Lung (tissue), 12 donors: ENCODE measurements around the gene TOR1B. TPM values are rescaled to one million over a fixed set of nuclear protein-coding genes. Genes with fewer than 3 reads are reported as not detected.

ENCODE experiments used
- ATAC-seq: fragments of 200-7000 bp; cut with Tn5 transposase; one replicate; pipeline ENCODE4 v1.9.1; 2020; ENCODE audit warnings: moderate number of reproducible peaks; ENCODE audit not compliant: insufficient read depth, low FRiP score
- DNase-seq, 3 donors: peaks; one replicate each; pipeline ENCODE4 v3.0.0-alpha.2; 2013 to 2017
- H3K27ac ChIP-seq, 2 donors: one replicate each; pipeline ENCODE4 v1.5.1; 2013; ENCODE audit warnings: mild to moderate bottlenecking in 2 of 2, moderate library complexity in 2 of 2, control low read depth in 1 of 2, inconsistent platforms in 1 of 2, low read depth in 1 of 2, low read length in 1 of 2
- H3K27me3 ChIP-seq, 3 donors: one replicate each; pipeline ENCODE4 v1.5.1; 2013; ENCODE audit warnings: low read length in 2 of 3; ENCODE audit not compliant: control insufficient read depth in 3 of 3, insufficient read depth in 3 of 3
- H3K36me3 ChIP-seq, 4 donors: one replicate each; pipeline ENCODE4 v1.5.1; 2013; ENCODE audit warnings: low read length in 4 of 4, mild to moderate bottlenecking in 1 of 4, moderate library complexity in 1 of 4; ENCODE audit not compliant: control insufficient read depth in 4 of 4, insufficient read depth in 4 of 4
- H3K4me1 ChIP-seq, 5 donors: one replicate each; pipeline ENCODE4 v1.5.1; 2013; ENCODE audit warnings: low read length in 5 of 5, mild to moderate bottlenecking in 2 of 5, moderate library complexity in 1 of 5; ENCODE audit not compliant: control insufficient read depth in 5 of 5, insufficient read depth in 5 of 5
- H3K4me3 ChIP-seq: one replicate; pipeline ENCODE4 v1.5.1; 2013; ENCODE audit warnings: mild to moderate bottlenecking, control low read depth, moderate library complexity
- H3K9ac ChIP-seq, 2 donors: one replicate each; pipeline ENCODE4 v1.5.1; 2013; ENCODE audit warnings: low read length in 2 of 2, control low read depth in 1 of 2; ENCODE audit not compliant: insufficient read depth in 1 of 2
- H3K9me3 ChIP-seq, 4 donors: one replicate each; pipeline ENCODE4 v1.5.1; 2013; ENCODE audit warnings: low read length in 3 of 4, mild to moderate bottlenecking in 1 of 4, moderate library complexity in 1 of 4; ENCODE audit not compliant: control insufficient read depth in 4 of 4, insufficient read depth in 3 of 4
- CTCF ChIP-seq: IDR thresholded peaks from 2 replicates; pipeline ENCODE4 v1.5.1; 2012; ENCODE audit warnings: mild to moderate bottlenecking; ENCODE audit errors: control extremely low read depth, extremely low read depth
- WGBS, 2 donors: extraction: QIAGEN DNeasy Blood & Tissue Kit; methylation state at CpG; one replicate each; pipeline ENCODE4 v1.1.7; 2013; 5-methylcytosine and 5-hydroxymethylcytosine counted together
- polyA plus RNA-seq, 2 donors: library from polyadenylated mRNA; stranded (reverse); fragments of 200-250 nt; gene quantifications; one replicate each; pipeline ENCODE4 v1.2.1, GENCODE V29; 2013
- total RNA-seq, 2 donors: library from RNA; depleted of rRNA in 1 of 2; stranded (reverse); fragments of >200 nt in 1 of 2; gene quantifications; one replicate each; pipeline ENCODE4 v1.2.1, GENCODE V29; 2014 to 2021
- donor health status: control.
- donor health status: control.
- donor health status: Bipolar disorder and iron deficiency.
- donor health status: healthy.
- donor health status: DM: yes; HTN: yes; CAD: no.

The TOR1B gene
- total and polyA plus RNA-seq, 4 donors = 10.1 to 26.7 (median 26.0) TPM

GRCh38 chr9:129849901-129850300 lies 46.9 kb downstream of the TOR1B start:
- Histone ChIP-seq H3K27ac (no peak overlapping the region), H3K4me3 (no peak overlapping the region), H3K9ac (no peak overlapping the region), H3K9me3 (no peaks in the 10 kb centered on the region), H3K4me1 (no peaks in the 10 kb centered on the region), H3K36me3 (peaks cover 10 to 27% (median 16%) of the 10 kb centered on the region in 4 donors), H3K27me3 (no peaks in the 10 kb centered on the region)
- DNase-seq = no peak
- TF ChIP-seq CTCF = no peak
- no peak for ATAC-seq
- 70 to 85% methylated on average over 6 of the region's 6 CpGs for WGBS, 2 donors

GRCh38 chr9:129850821-129851550 lies 48.0 kb downstream of the TOR1B start:
- Histone ChIP-seq H3K4me3 (no peak overlapping the region), H3K36me3 (peaks cover 10 to 32% (median 18%) of the 10 kb centered on the region in 4 donors), H3K9ac (peak overlapping the region in 1 of 2 donors; percentile 46), H3K9me3 (no peaks in the 10 kb centered on the region), H3K4me1 (no peaks in the 10 kb centered on the region), H3K27me3 (no peaks in the 10 kb centered on the region), H3K27ac (no peak overlapping the region)
- DNase-seq (no peak), ATAC-seq (no peak)
- 90 to 96% methylated on average over 6 of the region's 6 CpGs for WGBS, 2 donors
- no peak for TF ChIP-seq CTCF

GRCh38 chr9:129851821-129852220 lies 48.8 kb downstream of the TOR1B start:
- TF ChIP-seq CTCF = no peak

More at GRCh38 chr9:129851821-129852220, 48.8 kb downstream of the TOR1B start:
- H3K27me3 ChIP-seq = no peaks in the 10 kb centered on the region
- 61 to 79% methylated on average over 5 of the region's 5 CpGs for WGBS, 2 donors
- ATAC-seq = no peak
- no peaks in the 10 kb centered on the region for H3K4me1 ChIP-seq
- H3K36me3 ChIP-seq = peaks cover 10 to 32% (median 21%) of the 10 kb centered on the region in 4 donors
- DNase-seq = no peak
- no peak overlapping the region for H3K4me3 ChIP-seq
- H3K9ac ChIP-seq = no peak overlapping the region
- no peaks in the 10 kb centered on the region for H3K9me3 ChIP-seq
- H3K27ac ChIP-seq = no peak overlapping the region
